Frontal cortex (tissue), 4 donors: Measurements from ENCODE around the gene FCN3. TPM values are rescaled to one million over a fixed set of nuclear protein-coding genes. Genes with fewer than 3 reads are reported as not detected.

ENCODE experiments used
- DNase-seq, 2 donors: peaks; one replicate each; pipeline ENCODE4 v3.0.0; 2012; ENCODE audit warnings: low spot score in 2 of 2
- FAIRE-seq: peaks from 2 replicates; lab custom pipeline; 2012; peaks lifted over from hg19 to GRCh38; lab: Jason Lieb, UNC
- total RNA-seq: library from RNA; depleted of rRNA; stranded (reverse); fragments of >200 nt; gene quantifications from one replicate; pipeline ENCODE4 v1.2.3, GENCODE V29; 2014
- donor health status: control.
- donor health status: control.
- donor health status: control.

The FCN3 gene
- total RNA-seq, 1 donor from 2014 or later, result not detected

DNA sequence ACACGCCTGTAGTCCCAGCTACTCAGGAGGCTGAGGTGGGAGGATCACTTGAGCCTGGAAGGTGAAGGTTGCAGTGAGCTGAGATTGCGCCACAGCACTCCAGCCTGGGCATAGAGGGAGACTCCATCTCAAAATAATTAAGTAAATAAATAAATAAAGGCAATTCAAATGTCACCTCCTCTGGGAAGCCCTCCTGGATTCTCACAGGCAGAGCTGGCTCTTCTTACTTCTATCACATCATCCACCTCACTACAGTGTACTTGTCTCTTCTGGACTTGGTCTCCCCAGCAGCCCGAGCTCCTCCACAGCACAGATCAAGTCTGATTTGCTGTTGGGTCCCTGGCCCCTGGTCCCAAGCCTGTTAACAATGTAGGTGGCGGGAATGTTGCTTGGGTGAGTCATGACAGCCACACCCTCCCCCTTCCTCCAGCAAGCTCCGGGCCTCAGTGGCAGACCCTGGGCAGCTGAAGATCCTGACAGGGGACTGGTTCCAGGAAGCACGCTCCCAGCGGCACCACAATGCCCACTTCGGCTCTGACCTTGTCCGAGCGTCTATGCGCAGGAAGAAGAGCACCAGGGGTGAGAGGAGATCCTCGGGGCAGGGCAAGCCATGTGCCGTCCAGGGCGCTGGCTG, 27.5 kb downstream of the FCN3 start:
- DNase-seq (no peak), FAIRE-seq (no peak)

DNA sequence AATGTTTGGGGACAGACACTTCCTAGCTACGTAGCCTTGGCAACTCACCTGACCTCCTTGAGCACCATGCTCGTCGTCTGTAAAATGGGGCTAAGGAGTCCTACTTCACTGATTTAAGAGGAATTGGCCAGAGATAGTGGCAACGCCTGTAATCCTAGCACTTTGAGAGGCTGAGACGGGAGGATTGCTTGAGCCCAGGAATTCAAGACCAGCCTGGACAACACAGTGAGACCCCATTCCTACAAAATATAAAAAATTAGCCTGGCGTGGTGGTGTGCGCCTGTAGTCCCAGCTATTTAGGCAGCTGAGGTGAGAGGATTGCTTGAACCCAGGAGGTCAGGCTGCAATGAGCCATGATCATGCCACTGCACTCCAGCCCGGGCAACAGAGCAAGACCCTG, 28.3 kb downstream of the FCN3 start:
- FAIRE-seq (no peak), DNase-seq (no peak)

DNA sequence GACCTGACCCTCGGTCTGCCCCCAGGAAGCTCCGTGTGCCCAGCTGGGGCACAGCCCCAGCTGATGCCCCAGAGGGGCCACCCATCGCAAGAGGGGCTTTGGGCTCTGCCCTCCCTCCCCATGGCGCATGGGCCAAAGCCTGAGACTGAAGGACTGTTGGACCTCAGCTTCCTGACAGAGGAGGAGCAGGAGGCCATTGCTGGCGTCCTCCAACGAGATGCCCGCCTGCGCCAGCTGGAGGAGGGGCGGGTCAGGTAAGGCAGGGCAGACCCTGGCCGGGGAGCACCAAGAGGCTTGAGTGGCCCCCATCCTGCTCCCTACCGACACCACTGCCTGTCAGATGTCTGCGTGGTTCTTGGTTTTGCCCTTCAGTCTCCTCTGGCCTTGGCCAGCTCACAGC, 29.4 kb downstream of the FCN3 start:
- no peak for FAIRE-seq

DNA sequence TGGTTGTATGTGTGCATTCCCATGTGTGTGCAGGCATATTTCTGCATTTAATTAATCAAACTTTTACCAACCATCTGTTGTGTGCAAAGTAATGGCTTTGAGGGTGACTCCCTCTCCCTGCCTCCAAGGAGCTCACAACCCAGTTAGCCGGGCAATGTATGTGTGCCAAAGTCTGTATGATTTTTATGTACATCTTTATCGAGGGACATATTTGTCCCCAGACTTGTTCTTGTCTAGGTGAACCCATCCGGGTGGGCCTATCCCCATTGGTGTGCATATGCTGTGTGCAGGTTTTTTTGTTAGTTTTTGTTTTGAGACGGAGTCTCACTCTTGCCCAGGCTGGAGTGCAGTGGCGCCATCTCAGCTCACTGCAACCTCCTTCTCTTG, 31.0 kb downstream of the FCN3 start:
- FAIRE-seq, result no peak
- DNase-seq, result no peak

More for the DNA sequence above, 29.4 kb downstream of the FCN3 start:
- DNase-seq, result no peak

DNA sequence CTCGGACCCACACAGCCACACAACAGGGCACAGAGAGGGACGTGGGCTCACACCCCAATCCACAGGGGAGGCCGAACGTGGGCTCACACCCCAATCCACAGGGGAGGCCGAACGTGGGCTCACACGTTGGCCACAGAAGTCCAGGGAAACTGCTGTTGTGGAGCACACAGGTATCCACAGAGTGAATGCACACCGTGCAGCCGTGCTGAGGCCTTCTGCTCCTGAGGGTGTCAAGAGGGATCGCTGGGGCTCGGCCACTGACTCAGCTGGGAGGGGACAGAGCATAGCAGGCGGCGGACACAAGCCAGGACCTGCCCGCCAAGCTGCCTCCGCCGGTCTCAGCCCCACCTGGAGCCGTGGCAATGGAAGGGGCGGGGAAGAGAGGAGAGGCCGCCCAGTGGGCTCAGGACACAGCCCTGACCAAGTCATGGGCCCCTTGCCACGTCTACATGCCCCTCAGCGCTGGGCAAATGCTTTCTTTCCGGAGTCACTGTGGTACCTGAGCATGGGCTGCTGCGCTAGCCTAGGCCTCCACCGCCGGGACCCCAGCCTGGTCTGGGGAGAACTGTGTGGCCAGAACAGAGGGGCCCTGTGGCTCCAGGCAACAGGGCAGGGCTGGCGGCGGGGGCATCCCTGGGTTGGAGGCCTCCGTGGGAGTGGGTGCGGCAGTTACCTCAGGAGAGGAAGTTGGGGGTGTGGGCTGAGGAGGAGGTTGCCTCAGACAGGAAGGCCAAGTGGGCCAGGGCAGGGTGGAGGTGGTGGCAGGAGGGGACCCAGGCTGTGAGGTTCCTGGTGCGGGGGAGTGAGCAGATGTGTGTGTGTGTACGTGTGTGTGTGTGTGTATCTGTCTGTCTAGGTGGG, 31.6 kb downstream of the FCN3 start:
- no peak for DNase-seq
- FAIRE-seq, result no peak

DNA sequence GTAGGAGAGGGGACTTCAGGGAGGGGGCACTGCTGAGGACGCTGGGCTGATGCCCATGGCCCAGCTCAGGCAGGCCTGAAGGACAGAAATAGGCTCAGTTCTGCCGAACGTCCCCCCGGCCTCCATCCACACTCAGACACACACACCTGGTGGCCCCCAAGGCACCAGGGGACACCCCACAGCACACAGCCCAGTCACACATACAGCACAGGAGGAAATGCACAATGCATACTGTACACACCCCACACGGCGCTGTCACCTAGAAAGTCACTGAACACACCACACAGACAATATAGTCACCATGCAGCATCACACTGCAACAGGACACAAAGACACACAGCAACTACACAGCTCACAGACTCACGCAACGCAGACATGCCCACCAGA, 32.2 kb downstream of the FCN3 start:
- DNase-seq (no peak), FAIRE-seq (no peak)

DNA sequence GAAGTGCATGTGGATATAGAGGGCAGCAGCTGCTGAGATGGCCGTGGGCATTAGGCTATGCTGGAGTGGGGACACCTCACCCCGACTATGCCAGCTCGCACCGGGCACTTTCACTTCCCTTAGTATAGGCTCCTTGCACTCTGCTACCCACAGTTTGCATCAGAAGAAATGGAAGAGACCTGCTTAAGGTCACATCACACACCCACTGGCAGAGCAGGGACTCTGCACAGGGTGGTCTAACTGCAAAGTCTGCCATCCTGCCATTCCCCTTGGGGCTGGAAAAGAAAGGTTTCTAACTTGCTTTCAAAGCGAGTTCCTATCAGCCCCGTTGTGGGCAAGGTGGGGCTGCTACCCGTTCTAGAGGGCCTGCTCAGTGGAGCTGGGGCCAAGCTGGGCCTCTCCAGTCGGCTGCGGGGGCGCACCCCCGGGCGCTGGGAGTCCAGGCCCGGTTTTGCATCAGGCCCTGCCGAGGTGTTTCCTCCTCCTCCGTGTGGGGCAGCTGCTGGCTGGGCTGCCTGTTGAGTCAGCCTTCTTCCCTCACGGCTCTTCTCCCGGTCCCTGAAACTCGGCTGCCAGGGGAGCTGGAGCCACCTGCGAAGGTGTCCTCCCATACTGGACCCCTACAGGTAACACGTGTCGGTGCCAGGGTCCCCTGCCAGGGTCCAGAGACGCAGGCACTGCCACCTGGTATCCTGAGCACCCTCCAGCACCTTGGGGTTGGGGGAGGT, 32.9 kb downstream of the FCN3 start, which contains the start of gene SYTL1:
Gene SYTL1, plus strand, starts transcription at position 498 of the 728 bp plus-strand sequence. CDS start 3,313 bp downstream, outside the sequence.
- DNase-seq (no peak), FAIRE-seq (no peak)

DNA sequence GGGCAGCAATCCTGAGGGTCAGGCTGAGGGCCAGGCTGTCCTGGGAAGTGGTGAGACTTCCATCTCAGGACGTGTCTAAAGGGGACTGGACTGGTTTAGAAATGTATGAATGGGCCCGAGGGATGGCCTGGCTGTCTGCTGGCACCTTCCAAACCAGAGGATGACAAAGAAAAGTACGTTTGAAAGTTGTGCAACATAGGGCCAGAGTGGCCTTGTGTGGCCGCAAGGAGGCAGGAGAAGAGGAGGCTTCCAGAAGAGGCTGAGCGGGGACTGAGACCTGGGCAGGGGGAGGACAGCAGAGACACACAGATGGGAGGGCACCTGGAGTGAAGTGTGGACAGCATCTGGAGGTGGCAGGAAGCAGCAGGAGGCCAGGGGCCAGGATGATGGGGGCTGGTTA, 35.4 kb downstream of the FCN3 start:
- FAIRE-seq (no peak), DNase-seq (no peak)

DNA sequence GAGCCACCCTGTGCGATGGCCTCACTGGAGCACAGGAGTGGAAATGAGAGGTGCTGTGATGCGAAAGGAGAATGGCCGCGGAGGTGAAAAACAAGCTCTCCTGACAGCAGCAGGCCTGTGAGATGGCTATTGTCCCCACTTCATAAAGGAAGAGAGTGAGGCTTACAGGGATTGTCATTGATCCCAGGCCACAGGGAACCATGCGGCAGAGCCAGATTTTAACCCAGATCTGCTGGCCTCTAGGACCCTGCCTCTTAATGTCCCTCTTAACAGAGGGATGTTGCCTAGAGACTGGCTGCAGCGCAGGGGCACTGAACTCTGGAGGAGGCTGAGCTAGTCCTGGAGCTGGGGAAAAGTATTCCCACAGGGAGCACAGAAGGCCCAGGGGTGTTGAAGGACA, 35.9 kb downstream of the FCN3 start:
- no peak for DNase-seq
- no peak for FAIRE-seq

DNA sequence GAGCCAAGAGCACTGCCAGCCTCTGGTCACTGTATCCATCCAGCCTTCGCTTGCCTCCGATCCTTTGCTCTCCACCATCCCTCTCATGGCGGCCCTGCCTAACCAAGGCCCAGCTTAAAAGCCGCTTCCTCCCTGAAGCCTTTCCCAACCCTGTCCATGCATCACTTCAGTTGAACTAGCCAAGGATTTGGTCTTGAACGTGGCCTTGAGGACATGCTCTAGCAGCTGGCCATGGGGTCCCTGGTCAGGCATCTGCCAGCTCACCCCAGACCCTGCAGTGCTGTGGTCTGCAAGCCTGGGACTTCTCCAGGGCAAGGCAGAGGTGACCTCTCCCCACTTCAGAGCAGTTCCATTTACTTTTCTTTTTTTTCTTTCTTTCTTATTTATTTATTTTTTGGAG, 37.9 kb downstream of the FCN3 start:
- no peak for FAIRE-seq
- no peak for DNase-seq

DNA sequence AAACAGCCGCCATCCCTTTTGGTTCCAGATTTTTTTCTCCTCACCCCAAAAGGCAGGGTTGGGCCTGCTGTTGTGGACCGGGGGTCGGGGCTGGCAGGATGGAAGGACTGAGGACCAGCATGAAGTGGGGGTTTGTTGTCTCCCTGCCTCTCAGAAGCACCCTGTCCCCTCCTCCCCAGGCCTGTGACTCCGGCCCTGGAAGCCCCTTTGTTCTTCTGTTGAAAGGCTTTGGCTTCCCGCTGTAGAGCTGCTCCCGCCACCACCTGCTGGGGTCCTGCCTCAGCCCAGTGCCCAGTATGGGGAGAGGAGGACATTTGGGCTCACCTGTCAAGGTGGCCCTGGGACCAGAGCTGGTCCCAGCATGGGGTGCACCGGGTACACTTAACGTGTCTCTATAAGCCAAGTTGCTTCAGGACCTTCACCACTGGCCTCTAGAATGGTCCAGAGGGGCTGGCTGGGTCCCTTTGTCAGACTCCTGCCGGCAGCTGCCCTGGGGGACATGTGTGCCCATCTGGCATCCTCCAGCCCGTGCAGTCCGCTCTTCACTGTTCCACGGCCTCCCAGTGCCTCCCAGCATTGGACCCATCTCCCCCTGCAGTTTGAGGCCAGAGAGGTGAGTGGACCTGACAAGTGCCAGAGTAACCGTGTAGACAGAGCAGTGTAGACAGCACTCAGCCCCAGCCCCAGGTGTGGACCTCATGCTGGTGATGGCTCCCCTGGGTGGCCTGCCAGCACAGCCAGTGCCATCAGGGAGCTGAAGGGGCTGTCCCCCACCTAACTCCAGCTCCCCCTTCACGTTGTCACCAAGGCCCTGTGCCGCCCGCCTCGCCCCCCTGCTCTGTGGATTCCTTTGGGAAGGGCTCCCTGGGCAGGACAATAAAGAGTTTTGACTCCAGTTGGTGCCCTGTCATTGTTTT, 38.9 kb downstream of the FCN3 start:
- no peak for FAIRE-seq
- no peak for DNase-seq

DNA sequence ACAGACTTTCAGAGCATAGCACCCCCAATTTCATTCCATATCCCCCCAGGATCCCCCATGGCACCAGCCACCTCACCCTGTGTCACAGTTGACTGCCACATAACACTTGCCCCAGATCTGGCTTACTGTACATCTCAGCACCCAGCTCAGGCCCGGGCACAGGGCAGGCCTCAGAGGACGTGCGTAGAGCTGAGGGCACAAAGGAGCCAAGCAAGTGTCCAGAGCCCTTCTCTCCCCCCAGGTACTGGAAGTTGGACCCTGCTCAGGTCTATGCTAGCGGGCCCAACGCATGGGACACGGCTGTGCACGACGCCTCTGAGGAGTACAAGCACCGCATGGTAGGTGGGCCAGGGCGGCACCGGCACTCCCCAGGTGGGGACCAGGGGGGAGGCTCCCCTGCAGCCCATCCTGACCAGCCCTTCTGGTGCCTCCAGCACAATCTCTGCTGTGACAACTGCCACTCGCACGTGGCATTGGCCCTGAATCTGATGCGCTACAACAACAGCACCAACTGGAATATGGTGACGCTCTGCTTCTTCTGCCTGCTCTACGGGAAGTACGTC, 40.8 kb downstream of the FCN3 start:
- no peak for FAIRE-seq
- no peak for DNase-seq

DNA sequence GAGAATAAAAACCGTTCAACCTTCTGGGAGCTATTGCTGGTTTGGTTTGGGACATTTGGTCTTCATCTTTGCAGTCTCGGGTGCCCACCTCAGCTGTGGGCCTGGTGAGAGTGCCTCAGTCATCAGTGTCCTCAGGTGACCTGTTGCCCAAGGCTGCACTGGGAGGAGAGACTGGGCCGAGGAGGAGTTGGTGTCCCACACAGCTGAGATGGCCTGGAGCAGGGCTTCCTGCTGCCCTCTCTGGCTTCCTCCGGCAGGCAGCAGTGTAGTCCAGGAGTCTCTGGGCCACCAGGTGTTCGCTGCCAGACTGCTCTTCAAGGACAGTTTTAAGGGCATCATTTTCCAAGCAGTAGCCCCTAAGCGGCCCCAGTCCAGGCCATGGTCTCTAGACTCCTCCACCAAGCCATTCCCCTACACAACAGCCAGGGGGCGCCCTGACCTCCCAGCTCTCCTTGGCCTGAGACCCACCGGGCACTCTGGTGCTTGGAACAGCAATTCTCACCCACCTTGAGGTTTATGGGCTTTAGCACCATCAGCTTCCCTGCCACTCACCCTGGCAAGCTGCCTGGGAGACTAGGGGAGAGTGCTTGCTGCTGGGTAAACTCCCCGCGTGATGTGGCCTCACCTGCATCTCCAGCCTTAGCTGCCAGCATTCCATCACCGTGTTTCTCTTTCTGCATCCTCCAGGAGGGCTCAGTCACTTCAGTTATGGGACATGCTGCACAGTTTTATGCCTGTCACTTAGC, 41.9 kb downstream of the FCN3 start:
- DNase-seq, result peak; percentile 59 to 81
- FAIRE-seq, result no peak

DNA sequence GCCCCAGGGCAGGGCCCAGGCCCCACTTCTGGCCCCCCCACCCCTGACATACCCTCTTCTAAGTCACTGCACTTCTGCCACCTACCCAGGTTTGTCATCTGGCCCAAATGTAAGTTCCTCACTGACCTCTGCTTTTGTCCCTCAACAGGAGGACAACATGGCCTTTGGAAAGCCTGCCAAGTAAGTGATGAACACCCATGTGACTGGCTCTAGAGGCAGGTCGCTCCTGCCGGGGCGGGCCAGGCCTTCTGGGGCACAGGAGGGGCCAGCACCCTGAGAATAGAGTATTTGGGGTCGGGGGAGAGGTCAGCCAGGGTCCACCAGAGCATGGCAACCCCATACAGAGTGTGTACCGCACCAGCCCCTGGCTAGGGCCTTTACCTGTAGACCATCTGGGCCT, 42.7 kb downstream of the FCN3 start:
- DNase-seq (no peak), FAIRE-seq (no peak)

DNA sequence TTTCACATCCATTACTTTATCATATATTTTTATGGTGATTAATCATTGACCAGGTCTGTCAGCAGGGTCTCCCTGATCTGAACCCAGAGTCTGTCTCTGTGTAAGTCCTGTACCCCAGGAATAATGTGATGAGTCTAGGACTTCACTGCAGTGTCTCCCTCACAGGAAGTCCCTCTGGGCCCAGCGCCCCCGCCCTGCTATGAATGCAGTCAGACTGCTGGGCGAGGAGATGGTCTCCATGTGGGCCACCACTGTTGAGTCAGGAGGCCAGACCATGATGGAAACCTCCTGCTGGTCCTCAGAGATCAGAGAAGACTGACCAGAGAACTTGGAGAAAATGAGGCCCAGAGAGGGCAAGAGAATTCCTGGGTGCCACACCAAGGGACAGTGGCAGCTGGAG, 43.2 kb downstream of the FCN3 start:
- FAIRE-seq (no peak), DNase-seq (no peak)

DNA sequence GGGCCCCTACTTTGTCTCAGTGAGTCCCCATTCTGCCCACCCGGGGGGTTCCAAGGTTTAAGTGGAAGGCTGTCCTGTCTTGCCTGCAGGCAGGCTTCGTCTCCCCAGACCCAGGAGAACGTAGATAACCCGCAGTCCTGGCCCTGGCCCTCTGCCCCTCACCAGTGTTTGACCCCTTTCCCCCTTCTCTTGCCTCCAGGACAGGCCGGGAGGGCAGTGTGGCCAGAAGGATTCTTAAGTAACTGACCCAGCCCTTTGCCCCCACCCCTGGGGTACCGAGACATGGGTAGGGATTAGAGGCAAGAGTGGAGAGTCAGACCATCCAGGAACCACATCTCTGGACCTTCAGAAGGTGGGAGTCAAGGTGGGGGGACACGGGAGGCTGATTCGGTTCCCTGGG, 43.8 kb downstream of the FCN3 start:
- DNase-seq, result no peak
- no peak for FAIRE-seq

DNA sequence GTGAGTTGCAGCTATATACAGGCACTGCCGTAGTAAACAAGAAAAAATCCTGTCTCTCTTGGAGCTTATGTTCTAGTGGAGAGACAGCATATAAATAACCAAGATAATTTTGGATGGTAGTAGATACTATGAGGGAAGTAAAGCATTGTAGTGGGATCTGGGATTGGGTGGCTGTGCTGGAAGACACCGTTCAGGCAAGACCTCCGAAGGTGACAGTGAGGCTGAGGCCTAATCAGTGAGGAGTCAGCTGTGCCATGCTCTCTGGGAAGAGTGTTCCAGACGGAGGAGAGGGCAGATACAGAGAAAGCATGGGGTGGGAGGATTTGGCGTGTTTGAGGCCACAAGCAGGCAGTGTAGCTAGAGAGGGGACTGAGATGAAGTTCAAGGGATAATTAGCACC, 46.7 kb downstream of the FCN3 start:
- DNase-seq (no peak), FAIRE-seq (no peak)

DNA sequence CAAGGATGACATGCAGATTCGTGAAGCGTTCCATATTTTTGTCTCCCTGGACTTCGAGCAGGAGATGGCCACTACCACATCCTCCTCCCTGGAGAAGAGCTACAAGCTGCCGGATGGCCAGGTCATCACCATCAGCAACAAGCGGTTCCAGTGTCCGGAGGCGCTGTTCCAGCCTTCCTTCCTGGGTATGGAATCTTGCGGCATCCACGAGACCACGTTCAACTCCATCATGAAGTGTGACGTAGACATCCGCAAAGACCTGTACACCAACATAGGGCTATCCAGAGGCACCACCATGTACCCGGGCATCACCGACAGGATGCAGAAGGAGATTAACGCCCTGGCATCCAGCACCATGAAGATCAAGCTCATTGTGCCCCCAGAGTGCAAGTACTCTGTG, 49.3 kb downstream of the FCN3 start:
- DNase-seq (no peak), FAIRE-seq (no peak)
